Measurements from ENCODE around the gene CUEDC1.

CUEDC1 gene

DNA sequence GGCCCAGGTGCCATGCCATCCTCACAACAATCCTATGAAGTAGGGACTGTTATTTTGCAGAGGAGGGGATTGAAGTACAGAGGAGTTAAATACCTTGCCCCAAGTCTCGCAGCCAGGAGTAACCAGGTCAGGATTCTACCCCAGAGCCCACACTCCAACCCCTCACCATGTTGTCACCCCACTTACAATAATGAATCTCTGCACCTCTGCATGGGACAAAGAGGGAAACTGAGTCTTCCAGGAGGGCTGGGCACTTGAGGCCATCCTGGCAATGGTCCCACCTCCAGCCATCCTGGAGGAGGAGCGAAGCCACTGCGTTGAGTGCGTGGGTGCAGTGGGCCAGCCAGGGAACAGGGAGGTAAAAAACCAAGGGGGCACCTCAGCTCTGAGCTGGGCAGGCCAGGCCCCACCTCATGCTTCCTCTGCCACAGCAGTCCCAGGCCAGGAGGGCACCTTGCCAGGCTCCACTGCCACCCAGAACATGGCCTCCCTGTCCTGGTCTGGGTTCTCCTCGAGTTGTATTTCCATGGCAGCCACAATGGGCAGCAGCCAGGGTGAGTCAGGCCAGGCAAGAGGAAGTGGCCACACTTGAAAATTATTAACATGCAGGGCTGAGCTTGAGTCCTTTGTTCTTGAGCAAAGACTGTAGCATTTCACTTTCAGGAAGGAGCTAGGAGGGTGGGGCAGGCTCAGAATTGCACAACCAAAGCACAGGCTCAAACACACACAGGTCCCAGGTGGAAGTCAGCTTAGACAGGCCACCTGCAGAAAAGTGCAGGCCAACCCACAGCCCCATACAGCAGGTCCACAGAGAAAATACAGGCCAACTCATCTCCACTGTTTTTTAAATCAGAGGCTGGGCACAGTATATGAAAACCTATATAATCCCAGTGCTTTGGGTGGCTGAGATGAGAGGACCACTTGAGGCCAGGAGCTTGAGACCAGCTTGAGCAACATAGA lies 52.1 kb downstream of the CUEDC1 start:
- Histone ChIP-seq H3K4me1 (ENCODE audit: control insufficient read depth, insufficient read depth, low read length) (peaks cover 14% of the 10 kb centered on the region), H3K36me3 (ENCODE audit: control insufficient read depth, insufficient read depth, low read length) (no peaks in the 10 kb centered on the region), H3K4me3 (ENCODE audit: low read depth, low read length) (no peak overlapping the region), H3K27me3 (ENCODE audit: control insufficient read depth, insufficient read depth, low read length) (no peaks in the 10 kb centered on the region), H3K9ac (ENCODE audit: low read depth, low read length) (no peak overlapping the region), H3K9me3 (ENCODE audit: control insufficient read depth, insufficient read depth, low read length) (no peaks in the 10 kb centered on the region)

DNA sequence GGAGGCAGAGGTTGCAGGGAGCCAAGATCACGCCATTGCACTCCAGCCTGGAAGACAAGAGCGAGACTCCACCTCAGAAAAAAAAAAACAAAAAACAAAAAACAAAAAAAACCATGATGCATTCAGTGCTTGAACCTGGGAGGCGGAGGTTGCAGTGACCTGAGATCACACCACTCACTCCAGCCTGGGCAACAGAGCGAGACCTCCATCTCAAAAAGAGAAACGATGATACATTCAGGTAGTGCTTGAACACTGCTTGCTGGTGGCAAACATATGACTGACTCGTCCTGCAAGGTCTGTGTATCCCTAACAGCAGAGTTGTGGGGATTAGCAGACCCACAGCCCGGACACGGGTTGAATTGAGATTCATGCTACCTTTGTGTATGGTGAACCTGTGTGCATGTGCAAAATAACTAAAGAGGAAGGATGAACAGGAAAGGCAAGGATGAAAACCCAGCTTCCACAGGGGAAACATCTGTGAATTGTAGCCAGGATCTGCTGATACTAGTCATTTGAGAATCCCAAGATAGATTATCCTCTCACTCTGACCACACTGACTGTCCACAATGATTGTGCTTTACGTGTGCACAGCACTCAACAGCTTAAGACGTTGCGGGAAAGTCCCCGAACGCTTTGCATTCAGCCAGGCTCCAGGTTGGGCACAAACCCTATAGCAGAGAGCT lies 53.0 kb downstream of the CUEDC1 start:
- H3K4me1 ChIP-seq (ENCODE audit: control insufficient read depth, insufficient read depth, low read length): peaks cover 14% of the 10 kb centered on the region

DNA sequence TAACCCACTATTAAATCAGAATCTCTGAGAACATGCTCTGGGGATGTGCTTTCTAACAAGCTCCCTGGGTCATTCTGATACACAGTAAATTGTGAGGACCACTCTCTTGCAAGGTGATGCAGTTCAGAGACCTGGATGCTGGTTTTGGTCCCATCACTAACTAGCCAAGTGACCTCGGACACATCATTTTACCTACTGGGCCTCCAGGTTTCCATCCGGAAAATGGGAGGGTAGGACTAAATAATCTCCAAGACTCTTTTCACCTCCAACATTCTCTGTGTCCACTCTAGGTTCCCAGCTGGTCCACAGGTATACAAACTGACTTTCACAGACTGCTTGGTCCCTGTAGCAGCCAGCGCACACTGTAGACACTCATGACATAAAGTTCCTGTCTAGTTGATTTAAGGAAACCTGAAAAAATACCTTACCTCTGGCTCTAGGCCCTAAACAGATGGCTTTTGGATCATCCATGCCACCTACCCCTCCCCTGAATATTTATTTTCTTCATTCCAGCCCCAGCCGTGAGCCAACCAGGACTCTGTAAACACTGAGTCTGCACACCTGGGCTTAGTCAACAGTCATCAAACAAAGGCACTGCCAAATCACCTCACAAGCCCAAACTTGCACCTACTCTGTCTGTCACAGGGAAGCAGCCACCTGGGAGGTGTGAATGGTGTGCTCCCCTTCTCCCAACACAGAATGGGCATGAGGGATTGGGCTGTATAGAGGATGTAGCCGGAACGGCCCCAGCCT lies 54.0 kb downstream of the CUEDC1 start:
- Histone ChIP-seq H3K4me3 (ENCODE audit: low read depth, low read length) (no peak overlapping the region), H3K9me3 (ENCODE audit: control insufficient read depth, insufficient read depth, low read length) (no peaks in the 10 kb centered on the region), H3K27me3 (ENCODE audit: control insufficient read depth, insufficient read depth, low read length) (no peaks in the 10 kb centered on the region), H3K36me3 (ENCODE audit: control insufficient read depth, insufficient read depth, low read length) (no peaks in the 10 kb centered on the region), H3K4me1 (ENCODE audit: control insufficient read depth, insufficient read depth, low read length) (peaks cover 14% of the 10 kb centered on the region), H3K9ac (ENCODE audit: low read depth, low read length) (no peak overlapping the region)

More for the DNA sequence above, 53.0 kb downstream of the CUEDC1 start:
- no peak overlapping the region for H3K9ac ChIP-seq (ENCODE audit: low read depth, low read length)
- no peak overlapping the region for H3K4me3 ChIP-seq (ENCODE audit: low read depth, low read length)
- H3K36me3 ChIP-seq (ENCODE audit: control insufficient read depth, insufficient read depth, low read length): no peaks in the 10 kb centered on the region
- H3K27me3 ChIP-seq (ENCODE audit: control insufficient read depth, insufficient read depth, low read length): no peaks in the 10 kb centered on the region
- H3K9me3 ChIP-seq (ENCODE audit: control insufficient read depth, insufficient read depth, low read length): no peaks in the 10 kb centered on the region

DNA sequence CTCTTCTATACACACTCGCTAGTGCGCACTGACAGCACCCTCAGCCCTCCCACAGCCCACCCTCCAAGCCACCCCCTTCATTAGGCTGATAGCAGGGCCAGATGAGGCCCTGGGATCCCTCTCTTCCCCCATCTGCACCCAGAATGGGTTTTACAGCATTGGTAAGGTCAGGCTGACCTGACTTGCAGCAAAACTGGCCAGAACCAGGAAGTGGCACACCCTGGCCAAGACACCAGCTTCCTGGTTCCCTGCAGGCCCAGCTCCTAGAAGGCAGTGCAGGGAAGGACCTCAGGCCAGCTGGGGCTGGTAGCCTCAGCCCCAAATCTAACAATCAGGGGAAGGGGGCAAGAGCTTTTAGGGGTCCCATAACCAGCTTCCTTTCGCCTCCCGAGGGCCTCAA lies 55.4 kb downstream of the CUEDC1 start:
- no peaks in the 10 kb centered on the region for H3K36me3 ChIP-seq (ENCODE audit: control insufficient read depth, insufficient read depth, low read length)
- no peak overlapping the region for H3K9ac ChIP-seq (ENCODE audit: low read depth, low read length)

DNA sequence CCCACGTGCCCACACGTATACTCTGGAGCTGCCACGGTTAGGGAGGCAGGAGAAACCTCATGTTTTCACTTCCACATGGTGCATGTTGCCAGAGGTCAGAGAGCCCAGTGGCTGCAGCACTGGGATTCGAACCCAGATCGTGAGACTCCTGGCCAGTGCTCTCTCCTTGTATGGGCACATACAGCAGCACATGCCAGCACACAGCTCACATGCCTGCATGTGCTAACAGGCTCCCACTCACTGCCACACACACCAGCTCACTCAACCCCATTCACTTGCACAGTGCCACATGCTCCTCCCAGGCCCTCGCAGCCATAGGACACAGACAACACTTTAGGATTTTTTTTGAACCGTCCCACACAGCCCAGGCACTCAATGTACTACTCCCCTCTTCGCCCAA lies 55.8 kb downstream of the CUEDC1 start:
- Histone ChIP-seq H3K9ac (ENCODE audit: low read depth, low read length) (no peak overlapping the region), H3K4me3 (ENCODE audit: low read depth, low read length) (no peak overlapping the region), H3K27me3 (ENCODE audit: control insufficient read depth, insufficient read depth, low read length) (no peaks in the 10 kb centered on the region), H3K36me3 (ENCODE audit: control insufficient read depth, insufficient read depth, low read length) (no peaks in the 10 kb centered on the region), H3K9me3 (ENCODE audit: control insufficient read depth, insufficient read depth, low read length) (no peaks in the 10 kb centered on the region), H3K4me1 (ENCODE audit: control insufficient read depth, insufficient read depth, low read length) (peaks cover 5% of the 10 kb centered on the region)

More for the DNA sequence above, 55.4 kb downstream of the CUEDC1 start:
- H3K4me1 ChIP-seq (ENCODE audit: control insufficient read depth, insufficient read depth, low read length): peaks cover 8% of the 10 kb centered on the region
- no peaks in the 10 kb centered on the region for H3K27me3 ChIP-seq (ENCODE audit: control insufficient read depth, insufficient read depth, low read length)
- H3K4me3 ChIP-seq (ENCODE audit: low read depth, low read length): no peak overlapping the region
- H3K9me3 ChIP-seq (ENCODE audit: control insufficient read depth, insufficient read depth, low read length): no peaks in the 10 kb centered on the region

DNA sequence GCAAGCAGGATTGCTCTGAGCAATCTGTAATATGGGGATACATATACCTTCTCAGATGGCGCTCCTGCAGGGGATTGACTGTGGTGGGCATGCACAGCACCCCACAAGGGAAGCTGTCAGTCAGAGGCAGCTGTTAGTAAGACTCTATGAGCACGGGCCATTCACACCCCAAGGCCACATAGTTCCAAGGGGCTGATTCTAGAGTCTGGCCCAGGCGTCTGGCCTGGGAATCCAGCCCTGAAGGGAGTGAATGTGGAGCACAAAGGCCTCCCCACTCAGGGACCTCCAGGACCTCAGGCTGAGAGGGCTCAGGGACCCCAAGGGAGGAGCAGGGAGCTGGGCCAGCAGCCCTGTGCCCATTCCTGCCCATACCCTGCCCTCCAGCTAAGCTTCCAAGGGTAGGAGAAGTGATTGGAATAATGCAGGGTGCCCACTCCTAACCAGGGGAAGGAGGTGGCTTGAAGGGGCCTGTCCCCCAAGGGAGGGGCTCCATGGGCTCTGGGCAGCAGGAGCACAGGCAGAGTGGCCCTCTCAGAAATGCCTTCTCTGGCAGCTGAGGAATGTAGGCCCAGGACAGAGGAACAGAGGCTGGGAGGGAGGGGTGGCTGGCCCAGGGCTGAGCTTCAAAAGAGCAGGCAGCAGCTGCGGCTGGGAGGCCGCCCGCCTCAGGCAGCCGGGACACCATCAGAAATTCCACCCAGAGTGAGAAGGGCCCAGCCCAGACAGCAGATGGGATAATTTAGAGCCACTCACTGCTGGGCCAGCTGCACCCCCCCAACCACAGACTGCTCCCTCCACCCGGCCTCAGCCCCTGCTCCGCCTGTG lies 56.5 kb downstream of the CUEDC1 start:
- Histone ChIP-seq H3K9ac (ENCODE audit: low read depth, low read length) (no peak overlapping the region), H3K4me3 (ENCODE audit: low read depth, low read length) (no peak overlapping the region), H3K9me3 (ENCODE audit: control insufficient read depth, insufficient read depth, low read length) (no peaks in the 10 kb centered on the region), H3K27me3 (ENCODE audit: control insufficient read depth, insufficient read depth, low read length) (no peaks in the 10 kb centered on the region), H3K4me1 (ENCODE audit: control insufficient read depth, insufficient read depth, low read length) (peaks cover 2% of the 10 kb centered on the region), H3K36me3 (ENCODE audit: control insufficient read depth, insufficient read depth, low read length) (no peaks in the 10 kb centered on the region)

DNA sequence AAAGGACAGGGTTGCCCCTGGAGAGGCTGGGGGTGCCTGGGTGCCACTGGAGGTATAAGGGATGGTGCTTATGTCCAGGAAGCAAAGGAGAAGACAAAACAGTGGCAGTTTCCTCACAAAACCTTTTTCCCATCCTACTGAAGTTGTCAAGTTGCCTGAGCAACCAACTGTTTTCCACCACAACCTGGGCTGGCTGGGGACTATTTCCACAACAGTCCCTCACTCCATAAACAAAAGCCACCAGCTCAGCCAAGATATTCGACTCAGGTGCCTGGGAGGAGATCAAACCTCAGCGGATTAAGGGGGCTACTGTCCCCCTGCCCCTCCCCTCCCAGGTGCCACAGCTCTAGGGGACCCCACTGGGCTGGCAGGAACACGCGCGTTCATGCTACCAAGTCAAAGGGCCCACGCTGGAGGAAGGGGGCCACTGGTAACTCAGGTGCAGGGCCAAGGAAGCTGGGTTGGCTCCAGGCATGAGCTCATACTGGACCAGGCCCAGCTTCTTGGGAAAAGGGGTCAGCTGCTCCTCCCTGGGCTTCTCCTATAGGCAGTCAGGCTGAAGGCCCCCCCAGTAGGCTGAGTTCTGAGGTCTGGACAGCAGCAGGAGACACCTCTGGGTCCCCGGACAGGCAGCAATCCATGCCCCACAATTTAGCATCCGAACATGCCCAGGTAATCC lies 59.7 kb downstream of the CUEDC1 start:
- H3K36me3 ChIP-seq (ENCODE audit: control insufficient read depth, insufficient read depth, low read length): no peaks in the 10 kb centered on the region
- no peaks in the 10 kb centered on the region for H3K27me3 ChIP-seq (ENCODE audit: control insufficient read depth, insufficient read depth, low read length)
- no peak overlapping the region for H3K4me3 ChIP-seq (ENCODE audit: low read depth, low read length)
- no peak overlapping the region for H3K9ac ChIP-seq (ENCODE audit: low read depth, low read length)
- H3K9me3 ChIP-seq (ENCODE audit: control insufficient read depth, insufficient read depth, low read length): no peaks in the 10 kb centered on the region
- peaks cover 8% of the 10 kb centered on the region for H3K4me1 ChIP-seq (ENCODE audit: control insufficient read depth, insufficient read depth, low read length)

DNA sequence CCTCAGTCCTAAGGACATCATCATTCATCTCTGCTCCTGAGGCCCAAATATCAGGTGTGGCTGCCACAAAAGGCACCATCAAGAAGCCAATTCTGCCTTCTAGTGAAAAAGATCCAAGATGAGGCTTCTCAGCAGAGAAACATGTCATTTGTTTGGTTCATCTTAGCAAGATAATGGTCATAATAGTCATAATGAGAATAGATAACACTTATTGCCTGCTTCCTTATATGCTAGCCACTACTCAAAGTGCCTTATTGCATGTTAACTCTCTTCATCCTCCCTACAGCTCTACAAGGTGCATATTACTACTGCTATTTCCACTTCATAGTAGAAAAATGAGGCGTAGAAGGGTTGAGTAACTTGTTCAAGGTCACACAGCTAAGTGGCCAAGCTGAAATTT lies 60.4 kb downstream of the CUEDC1 start:
- no peak overlapping the region for H3K9ac ChIP-seq (ENCODE audit: low read depth, low read length)
- H3K27me3 ChIP-seq (ENCODE audit: control insufficient read depth, insufficient read depth, low read length): no peaks in the 10 kb centered on the region
- no peaks in the 10 kb centered on the region for H3K36me3 ChIP-seq (ENCODE audit: control insufficient read depth, insufficient read depth, low read length)
- H3K4me1 ChIP-seq (ENCODE audit: control insufficient read depth, insufficient read depth, low read length): peaks cover 8% of the 10 kb centered on the region
- no peak overlapping the region for H3K4me3 ChIP-seq (ENCODE audit: low read depth, low read length)
- no peaks in the 10 kb centered on the region for H3K9me3 ChIP-seq (ENCODE audit: control insufficient read depth, insufficient read depth, low read length)

DNA sequence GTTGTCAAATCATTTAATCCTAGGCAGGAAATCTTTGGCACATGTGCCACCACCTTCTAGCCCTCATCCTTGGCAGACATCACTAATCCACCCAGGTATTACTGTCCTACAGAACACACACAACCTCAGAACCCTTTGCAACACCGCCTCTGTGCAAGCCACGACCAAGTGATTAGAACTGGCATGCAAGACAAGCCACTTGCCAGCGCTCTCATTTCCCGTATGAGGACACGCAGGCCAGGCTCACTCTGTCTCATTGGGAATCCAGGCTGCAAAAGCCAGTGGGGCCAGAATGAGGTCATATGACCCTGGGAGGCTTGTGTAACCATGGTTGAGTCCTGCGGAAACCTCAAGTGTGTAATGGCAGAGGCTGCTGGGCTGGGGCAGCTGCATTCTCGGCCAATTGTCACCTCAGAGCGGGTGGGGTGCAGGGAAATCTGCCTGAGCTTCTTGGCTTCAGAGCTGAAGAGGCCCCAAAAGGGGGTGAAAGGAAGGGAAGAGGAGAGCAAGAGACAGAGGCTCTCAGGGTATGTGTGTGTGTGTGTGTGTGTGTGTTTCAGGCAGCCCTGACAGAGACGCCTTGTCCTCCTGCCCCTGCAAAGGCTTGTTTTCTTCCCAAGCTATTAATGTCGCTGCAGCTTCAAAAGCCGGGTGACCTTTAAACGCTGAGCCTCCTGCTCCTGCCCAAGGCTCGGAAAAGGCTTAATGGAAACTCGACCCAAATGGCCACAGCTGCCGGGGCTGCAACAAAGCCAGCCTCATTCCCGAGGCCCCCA lies 62.2 kb downstream of the CUEDC1 start:
- no peak overlapping the region for H3K9ac ChIP-seq (ENCODE audit: low read depth, low read length)
- no peaks in the 10 kb centered on the region for H3K9me3 ChIP-seq (ENCODE audit: control insufficient read depth, insufficient read depth, low read length)
- H3K4me3 ChIP-seq (ENCODE audit: low read depth, low read length): no peak overlapping the region
- peaks cover 6% of the 10 kb centered on the region for H3K4me1 ChIP-seq (ENCODE audit: control insufficient read depth, insufficient read depth, low read length)
- H3K36me3 ChIP-seq (ENCODE audit: control insufficient read depth, insufficient read depth, low read length): no peaks in the 10 kb centered on the region
- no peaks in the 10 kb centered on the region for H3K27me3 ChIP-seq (ENCODE audit: control insufficient read depth, insufficient read depth, low read length)

DNA sequence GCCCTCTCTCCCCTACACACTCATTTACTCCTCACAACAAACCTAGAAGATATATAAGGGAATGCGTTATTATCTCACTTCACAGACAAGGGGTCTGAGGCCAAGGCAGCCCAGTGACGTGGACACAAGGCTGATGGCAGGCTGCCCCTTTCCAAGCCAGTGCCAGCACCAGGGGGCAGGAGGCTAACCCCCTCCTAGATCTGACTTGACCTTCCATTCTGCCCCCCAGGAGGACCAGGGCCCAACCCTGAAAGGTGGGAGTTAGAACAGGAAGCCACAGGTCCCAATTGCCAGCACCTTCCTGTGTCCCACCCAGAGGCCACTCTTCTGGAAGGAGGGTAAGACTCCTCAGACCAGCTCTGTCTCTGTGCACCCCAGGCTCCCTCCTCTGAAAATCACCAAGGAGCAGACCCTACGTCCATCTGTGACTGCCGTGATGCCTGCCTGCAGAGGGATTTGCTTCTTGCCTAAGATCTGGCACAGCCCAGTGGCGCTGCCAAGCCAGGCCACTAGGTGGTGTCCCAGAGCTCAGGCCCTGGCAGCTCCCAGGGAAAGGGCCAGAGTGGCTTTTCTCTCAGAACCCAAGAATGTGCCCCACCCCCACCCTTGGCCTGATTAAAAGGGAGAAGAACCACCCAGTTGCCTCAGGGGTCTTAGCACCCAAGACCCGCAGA lies 62.9 kb downstream of the CUEDC1 start:
- Histone ChIP-seq H3K9me3 (ENCODE audit: control insufficient read depth, insufficient read depth, low read length) (no peaks in the 10 kb centered on the region), H3K4me1 (ENCODE audit: control insufficient read depth, insufficient read depth, low read length) (peaks cover 6% of the 10 kb centered on the region), H3K9ac (ENCODE audit: low read depth, low read length) (no peak overlapping the region), H3K36me3 (ENCODE audit: control insufficient read depth, insufficient read depth, low read length) (no peaks in the 10 kb centered on the region), H3K27me3 (ENCODE audit: control insufficient read depth, insufficient read depth, low read length) (no peaks in the 10 kb centered on the region), H3K4me3 (ENCODE audit: low read depth, low read length) (no peak overlapping the region)

Data from iPS-15b (cell line).